Stimulated activated CD8-positive, alpha-beta memory T cell treated with anti-CD3 and anti-CD28 coated beads, Interleukin-15, amount 100 ng/mL, for 48 hours (primary cell): ENCODE results near the gene PLSCR2.
"Not testable (repeated sequence)": the region's sequence is repeated elsewhere in the genome, so short reads cannot be mapped to it uniquely, and the experiment has no call there.

Source experiments
- DNase-seq, 2 donors: peaks; one replicate each; pipeline ENCODE4 v3.0.0-alpha.2; 2020; ENCODE audit warnings: low read depth in 2 of 2

Gene PLSCR2, protein sequence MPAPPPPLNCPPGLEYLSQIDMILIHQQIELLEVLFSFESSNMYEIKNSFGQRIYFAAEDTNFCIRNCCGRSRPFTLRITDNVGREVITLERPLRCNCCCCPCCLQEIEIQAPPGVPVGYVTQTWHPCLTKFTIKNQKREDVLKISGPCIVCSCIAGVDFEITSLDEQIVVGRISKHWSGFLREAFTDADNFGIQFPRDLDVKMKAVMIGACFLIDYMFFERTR

DNA sequence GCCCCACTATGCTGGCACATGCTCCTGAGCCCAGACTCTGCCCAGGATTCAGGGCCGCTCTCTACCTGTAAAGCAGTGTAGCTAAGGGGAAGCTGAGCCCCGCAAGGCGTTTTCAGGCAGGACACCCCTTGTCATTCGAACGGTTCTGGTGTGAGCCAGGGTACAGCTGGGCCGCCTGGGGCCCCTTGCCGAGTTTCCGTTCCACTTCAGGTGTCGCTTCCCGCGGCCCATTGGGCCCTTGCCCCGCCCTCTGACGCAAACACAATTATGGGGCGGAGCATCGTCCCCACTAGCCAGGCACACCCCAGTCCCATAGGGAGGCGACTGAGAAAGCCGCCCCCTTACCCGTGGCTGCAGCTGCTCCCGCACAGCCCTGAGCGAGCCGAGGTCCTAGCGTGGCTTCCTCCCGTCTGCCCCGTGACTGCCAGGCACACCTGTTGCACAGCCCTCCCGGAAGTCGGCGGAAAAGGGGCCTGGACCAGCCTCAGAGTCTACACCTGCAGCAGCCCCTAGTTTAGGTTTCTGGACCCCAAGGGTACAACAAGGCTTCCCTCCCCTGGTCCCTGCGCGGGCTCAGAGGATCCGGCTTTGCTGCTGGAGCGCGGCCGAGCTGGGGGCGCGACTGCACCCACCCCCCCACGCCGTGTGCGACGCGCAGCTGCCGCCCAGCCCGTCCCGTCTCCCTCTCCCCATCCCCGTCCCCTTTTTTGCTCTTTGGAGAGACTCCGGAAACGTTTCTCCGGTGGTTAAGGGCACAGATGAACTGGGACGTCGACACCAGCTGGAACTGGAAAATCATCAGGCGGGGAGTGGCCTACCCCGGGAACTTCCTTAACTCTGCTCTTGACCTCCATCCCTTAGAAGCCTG is at the start of gene PLSCR2:
PLSCR2 (minus strand) TSS at position 412 of the 868 bp plus-strand sequence. CDS start 9,657 bp downstream, outside the sequence.
- DNase-seq = peak; percentile 49 to 53

DNA sequence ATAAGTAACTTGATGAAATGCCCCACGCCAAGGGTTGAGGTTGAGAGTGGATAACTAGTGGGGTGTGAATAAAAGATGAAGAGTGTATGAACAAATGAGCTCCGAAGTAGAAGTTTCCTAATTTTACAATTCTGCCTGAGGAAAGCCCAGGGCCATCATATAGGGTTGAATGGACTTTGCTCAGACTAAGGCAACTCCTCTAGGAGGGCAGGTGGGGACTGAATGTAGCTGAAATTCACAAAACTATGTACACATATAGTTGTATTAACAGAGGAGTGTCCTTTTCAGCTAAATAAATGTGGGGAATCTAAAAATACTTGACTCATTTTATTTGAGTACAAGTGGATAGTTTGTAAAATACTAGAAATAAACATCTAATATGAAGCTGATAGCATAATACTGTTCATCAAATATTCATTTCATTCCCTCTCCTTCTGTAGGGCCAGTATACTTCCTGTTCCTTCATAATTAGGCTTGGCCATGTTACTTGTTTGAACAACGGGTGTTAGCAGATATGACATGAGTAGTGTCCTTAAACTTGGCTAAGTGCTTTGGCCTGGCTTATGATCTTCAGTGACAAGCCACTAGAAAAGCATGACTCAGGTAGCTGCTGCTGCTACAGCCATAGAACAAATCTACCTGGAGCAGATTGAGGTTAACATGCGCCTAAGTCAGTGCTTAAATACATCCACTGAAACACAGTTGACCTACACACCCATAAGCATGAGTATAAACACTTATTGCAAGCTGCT is 48.5 kb upstream of the PLSCR2 start:
- no peak for DNase-seq

DNA sequence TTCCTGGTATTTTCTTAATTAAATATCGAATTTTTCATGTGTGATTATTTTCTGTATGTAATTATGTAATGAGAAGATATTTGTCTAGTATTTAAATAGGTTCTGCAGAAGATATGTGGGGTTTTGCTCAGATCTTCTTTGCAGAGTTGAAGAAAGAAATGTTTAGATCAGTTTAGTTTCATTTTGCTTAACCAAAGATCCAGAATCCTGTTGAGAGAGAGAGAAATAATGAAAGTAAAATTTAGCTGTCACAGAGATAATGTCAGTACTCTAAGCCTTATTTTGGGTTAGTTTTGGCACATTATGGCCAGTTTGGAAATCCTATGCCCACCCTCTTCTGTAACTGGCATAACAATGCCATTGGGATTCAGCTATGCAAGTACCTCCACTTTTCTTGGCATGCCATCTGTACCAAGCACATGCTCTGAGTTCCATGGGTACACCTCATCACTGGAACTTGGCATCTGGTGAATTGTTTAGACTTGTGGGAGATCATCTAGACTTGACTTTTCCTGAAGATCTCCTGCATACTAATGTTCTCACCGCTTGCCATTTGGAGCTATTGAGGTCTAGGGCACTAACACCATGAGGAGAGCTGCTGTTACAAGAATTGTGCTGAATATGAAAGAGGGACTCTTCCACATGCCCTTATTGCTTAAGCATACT is 44.2 kb upstream of the PLSCR2 start:
- DNase-seq = no peak

DNA sequence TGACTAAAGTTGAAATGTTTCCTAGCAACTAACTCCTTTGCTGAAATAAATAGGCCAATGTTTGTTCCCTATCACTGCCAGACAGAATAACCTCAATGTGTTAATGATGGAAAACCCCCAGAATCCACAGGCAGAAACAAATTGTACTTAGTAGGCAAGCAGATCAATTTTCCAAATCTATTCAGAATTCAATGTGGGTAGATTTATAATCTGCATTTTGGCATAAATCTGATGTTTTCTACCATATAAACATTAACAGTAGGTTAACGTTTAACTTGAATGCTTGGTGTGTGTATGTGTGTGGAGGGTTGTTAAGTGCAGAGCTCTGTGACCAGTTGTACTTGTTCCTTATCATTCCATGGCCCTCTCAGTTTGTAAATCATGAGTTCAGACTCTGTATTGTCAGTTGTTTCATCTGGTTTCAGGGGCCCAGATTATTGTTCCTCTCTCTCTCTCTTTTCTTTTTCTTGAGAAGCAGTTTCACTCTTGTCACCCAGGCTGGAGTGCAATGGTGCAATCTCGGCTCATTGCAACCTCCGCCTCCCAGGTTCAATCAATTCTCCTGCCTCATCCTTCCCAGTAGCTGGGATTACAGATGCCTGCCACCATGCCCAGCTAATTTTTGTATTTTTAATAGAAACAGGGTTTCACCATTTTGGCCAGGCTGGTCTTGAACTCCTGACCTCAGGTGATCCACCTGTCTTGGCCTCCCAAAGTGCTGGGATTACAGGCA is 42.2 kb upstream of the PLSCR2 start:
- no peak for DNase-seq

DNA sequence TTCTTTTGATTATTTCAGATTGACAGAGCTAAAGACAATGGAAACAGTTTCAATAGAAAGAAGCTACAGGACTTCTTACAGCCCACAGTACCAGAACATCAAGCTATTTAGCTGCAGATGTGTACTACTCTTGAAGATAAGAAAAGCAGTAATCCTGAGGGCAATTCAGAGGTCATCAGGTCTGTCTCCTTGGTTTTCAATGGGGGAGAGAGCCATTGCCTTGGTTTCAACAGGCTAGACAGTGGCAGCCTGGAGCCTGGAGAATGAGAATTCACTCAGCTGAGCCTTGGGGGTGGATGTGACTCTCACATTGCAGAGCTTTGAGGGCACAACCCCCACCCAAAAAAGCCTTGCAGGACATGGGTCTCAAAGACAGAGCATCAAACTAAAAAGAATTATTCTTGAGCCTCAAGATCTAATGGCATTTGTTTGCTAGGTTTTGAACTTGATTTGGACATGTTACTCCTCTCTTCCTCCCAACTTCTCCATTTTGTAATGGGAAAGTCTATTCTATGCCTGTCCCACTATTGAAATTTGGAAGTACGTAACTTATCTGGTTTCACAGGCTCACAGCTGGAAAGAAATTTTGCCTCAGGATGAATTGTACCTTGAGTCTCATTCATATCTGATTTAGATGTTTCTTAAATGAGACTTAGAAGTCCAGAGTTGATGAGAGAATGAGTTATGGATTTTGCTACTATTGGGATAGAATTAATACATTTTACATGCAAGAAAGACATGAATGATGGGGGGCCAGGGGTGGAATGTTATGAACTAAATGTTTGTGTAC is 38.2 kb upstream of the PLSCR2 start:
- DNase-seq = no peak

DNA sequence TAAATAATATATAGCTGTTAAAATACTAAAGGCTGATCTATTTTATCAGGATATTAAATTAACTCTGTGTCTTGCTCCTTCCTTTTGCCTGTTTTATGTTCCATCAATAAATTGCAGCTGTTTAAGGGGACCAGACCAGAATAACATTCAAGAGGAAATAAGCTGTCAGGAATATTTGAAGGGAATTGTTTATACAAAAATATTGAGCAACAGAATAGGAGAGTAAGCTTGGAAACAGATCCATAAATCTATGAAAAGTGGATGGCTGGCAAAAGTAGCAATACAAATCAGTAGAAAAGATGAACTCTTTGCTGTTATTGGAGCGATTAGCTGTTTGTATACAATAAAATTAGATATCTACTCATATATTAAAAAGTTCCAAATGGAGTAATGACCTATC is 36.2 kb upstream of the PLSCR2 start:
- no peak for DNase-seq

DNA sequence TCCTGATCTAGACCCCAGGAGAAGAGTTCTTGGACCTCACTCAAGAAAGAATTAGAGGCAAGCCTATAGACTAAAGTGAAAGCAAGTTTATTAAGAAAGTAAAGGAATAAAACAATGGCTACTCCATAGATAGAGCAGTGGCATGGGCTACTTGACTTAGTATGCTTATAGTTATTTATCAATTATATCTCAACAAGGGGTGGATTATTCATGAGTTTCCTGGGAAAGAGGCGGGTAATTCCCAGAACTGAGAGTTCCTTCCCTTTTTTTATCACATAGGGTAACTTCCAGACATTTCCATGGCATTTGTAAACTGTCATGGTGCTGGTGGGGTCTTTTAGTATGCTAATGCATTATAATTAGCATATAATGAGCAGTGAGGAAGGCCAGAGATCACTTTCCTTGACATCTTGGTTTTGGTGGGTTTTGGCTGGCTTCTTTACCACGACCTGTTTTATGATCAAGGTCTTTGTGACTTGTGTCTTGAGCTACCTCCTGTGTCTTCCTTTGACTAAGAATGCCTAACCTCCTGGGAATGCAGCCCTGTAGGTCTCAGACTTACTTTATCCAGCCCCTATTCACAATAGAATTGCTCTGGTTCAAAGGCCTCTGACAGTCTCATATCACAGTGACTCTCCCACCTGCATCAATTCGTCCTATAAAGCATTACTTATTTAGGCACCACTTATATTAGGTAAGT is 35.3 kb upstream of the PLSCR2 start:
- DNase-seq = no peak

DNA sequence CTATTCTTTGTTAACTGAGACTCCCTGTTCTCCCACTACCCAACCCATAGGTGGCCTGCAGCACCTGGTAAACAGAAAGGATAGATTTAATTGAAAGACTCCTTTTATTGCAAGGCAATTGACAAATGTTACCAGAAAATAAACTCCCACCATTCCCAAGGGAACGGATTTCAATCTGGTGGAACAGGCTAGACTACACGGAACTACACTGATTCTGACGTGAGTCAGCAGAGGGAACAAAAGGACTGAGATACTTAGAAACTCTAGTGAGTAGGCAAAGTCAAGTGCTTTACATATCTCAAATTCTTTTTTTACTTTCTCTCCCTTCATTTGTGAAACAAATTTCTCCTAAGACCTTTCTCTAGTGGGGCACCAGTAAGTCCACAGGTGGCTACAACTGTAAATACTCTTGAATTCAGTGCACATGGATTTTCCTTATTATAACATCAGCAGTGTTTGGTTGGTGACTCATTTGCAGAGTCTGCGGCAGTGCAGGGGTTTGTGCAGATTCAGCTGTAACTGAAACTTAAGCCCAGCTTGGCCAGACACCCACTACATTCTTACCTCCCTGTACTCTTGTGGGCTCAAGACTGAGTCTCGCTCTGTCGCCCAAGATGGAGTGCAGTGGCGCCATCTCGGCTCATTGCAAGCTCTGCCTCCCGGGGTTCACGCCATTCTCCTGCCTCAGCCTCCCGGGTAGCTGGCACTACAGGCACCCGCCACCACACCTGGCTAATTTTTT is 34.3 kb upstream of the PLSCR2 start:
- no peak for DNase-seq

DNA sequence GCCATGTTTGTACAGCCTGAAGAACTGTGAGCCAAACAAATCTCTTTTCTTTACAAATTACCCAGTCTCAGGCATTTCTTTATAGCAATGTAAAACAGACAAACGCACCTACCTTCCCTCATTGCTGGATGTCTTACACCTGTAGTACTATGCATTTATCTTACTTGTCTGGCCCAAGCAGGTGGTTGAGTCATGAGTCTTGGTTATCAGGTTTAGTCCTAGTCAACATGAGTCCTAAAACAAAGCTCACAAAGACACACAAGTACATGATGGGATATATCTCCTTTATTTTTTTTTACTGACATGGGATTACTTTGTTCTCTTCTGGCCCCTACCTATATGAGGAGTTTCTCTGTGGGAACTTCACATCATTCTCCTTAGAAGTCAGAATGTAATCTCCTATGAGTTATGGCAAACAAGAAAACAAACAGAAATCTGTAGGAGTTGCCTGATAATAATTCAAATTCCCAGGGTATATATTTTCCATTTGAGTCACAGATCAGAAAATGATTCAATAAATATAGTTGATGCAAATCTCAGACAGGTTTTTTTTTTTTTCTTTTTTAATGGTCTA is 33.6 kb upstream of the PLSCR2 start:
- DNase-seq = no peak

DNA sequence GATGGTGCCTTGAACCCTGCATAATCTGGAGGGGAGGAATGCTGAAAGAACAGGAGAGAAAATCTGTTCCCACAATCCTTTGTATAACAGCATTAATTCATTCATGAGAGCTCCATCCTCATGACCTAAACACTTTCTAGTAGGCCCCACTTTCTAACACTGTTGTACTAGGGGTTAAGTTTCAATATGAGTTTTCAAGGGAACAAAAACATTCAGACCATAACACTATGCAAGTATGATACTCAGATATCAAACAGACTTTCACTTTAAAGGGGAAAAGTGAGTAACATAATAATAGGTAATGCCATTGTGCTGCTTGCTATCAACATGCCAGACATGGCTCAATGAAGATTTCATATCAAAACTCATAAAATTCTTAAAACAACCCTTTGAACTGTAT is 32.4 kb upstream of the PLSCR2 start:
- no peak for DNase-seq

DNA sequence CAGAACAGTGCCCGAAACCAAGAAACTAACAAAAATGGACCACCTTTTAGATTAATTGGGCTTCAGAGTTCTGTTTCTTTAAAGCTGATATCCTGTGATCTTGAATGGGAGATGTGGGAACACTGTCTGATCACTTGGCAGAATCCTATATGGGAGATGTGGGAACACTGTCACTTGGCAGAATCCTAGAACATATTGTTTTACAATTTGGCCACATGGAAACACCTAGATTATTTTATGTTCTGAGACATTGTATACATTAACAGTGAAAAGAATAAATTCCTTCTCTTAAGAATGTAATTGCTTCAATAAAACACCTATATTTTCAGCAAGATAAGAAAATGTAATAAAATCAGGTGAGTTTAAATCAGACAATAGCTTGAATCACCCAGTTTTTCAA is 30.3 kb upstream of the PLSCR2 start:
- no peak for DNase-seq

DNA sequence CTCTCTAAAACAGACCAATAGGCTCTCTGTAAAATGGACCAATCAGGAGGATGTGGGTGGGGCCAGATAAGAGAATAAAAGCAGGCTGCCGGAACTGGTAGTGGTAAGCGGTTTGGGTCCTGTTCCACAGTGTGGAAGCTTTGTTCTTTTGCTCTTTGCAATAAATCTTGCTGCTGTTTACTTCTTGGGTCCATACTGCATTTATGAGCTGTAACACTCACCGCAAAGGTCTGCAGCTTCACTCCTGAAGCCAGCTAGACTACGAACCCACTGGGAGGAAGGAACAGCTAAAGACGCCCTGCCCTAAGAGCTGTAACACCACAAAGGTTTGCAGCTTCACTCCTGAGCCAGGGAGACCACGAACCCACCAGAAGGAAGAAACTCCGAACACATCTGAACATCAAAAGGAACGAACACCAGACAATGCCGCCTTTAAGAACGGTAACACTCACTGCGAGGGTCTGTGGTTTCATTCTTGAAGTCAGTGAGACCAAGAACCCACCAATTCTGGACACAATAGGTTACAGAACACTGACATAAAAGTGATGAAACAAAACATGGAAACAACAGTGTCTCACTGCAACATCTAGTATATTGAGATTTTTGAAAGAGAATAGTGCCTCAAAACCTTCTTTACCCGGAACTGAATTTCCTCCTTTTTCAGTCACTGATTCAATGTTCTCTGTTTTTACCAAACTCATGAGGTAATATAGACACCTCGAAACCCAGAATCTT is 28.8 kb upstream of the PLSCR2 start:
- no peak for DNase-seq

DNA sequence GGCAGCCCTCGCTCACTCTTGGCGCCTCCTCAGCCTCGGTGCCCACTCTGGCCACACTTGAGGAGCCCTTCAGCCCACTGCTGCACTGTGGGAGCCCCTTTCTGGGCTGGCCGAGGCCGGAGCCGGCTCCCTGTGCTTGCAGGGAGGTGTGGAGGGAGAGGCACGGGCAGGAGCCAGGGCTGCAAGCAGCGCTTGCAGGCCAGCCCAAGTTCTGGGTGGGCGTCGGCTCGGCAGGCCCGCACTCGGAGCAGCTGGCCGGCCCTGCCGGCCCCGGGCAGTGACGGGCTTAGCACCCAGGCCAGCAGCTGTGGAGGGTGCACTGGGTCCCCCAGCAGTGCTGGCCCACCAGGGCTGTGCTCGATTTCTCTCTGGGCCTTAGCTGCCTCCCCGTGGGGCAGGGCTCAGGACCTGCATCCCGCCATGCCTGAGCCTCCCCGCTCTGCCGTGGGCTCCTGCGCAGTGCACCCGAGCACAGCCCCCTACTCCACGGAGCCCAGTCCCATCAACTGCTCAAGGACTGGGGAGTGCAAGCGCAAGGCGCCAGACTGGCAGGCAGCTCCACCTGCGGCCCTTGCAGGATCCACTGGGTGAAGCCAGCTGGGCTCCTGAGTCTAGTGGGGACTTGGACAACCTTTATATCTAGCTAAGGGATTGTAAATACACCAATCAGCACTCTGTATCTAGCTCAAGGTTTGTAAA is 27.9 kb upstream of the PLSCR2 start:
- DNase-seq = not testable (repeated sequence)

DNA sequence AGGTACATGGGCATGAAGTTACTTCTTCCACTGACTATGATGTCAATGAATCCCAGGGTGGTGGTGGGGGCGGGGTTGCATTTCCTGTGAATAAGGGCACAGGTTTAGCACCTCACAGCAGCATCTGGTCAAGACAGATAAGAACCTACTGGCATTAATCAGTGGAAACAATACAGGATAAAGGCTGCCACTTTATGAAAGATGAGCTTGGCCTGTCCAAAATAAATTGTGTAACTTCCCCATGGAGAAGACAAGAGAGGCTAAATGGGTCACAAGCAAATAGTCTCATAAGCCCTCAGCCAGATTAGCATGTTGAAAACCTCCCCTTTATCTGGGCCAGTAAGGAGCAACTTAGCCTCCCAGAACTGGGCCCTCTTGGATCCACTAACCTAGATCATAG is 27.4 kb upstream of the PLSCR2 start:
- no peak for DNase-seq

DNA sequence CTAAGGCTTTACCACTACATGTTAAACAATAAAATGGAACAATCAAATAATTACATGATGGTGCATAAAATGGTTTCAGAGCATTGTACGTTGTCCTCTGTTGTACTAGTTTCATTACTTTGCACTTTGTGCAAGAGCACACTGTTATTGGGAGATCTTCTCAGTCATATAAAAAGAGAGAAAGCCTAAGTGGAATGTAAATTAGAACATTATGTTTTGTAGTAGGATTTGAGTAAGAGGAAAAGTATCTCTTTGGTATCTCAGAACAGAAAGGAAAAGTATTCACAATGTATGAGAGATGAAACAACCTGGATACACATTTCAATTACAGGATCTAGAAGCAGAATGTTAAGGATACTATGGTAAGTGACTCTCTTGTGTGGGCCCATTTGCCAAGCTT is 26.9 kb upstream of the PLSCR2 start:
- DNase-seq = no peak

DNA sequence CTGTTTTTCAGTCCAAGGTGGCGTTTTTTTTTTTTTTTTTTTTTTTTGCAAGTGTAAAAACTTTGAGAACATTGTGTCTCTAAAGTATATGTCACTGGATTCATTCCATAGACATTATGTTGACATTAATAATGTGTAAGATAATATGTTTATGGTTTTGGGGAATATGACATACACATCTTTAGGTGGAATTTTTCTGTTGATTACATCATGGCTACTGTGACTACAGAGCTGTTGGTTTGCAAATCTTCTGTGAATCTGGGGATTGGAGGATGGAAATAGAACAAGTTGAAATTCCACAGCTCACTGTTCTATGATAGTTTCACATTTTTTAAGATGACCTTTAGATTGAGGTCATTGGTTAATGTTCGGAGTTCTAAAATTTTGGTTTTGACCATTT is 24.4 kb upstream of the PLSCR2 start:
- DNase-seq = no peak

DNA sequence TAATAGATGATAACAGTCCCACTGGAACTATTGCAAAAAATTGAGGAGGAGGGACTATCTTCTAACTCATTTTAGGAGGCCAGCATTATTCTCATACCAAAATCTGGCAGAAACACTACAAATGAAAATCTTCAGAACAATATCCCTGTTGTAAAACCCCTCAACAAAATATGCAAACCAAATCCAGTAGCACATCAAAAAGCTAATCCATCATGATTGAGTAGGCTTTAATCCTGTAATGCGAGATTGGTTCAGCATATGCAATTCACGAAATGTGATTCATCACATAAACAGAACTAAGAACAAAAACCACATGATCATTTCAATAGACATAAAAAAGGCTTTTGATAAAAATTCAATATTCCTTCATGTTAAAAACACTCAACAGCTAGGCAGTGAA is 23.9 kb upstream of the PLSCR2 start:
- no peak for DNase-seq

DNA sequence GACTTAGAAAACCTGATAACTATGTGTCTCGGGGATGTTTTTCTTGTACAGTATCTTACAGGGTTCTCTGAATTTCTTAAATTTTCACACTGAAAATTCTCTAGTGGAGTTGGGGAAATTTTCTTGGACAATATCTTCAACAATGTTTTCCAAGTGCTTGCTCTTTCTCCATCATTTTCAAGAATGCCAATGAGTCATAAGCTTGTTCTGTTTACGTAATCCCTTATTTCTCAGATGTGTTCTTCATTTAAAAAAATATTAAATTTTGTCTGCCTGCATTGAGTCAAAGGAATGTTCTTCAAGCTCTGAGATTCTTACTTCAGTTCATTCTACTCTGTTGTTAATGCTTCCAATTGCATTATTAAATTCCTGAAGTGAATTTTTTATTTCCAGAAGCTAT is 21.9 kb upstream of the PLSCR2 start:
- DNase-seq = no peak
